H1 (cell line): ENCODE results near the gene PLA2G15. TPM values are rescaled to one million over a fixed set of nuclear protein-coding genes. Genes with fewer than 3 reads are reported as not detected.

Experiments used
- CTCF ChIA-PET: fragments of 300-600 bp; sonication (Branson Sonifier 250); formaldehyde crosslinking; loops from one replicate; lab custom pipeline; 2021; ENCODE audit not compliant: partially characterized antibody; lab: Charles Lee
- POLR2A ChIA-PET: fragments of 300-600 bp; sonication (Branson Sonifier 250); formaldehyde crosslinking; loops from one replicate; lab custom pipeline; 2021; ENCODE audit warnings: inconsistent platforms; ENCODE audit not compliant: partially characterized antibody; lab: Charles Lee
- DNase-seq, 2 experiments: peaks; one replicate each; pipeline versions ENCODE4 v3.0.0 to v3.0.0-alpha.2; 2010 to 2022; ENCODE audit warnings: low spot score in 2 of 2, low read depth in 1 of 2, mixed read lengths in 1 of 2
- FAIRE-seq: peaks from 2 replicates; lab custom pipeline; 2011; peaks lifted over from hg19 to GRCh38; lab: Jason Lieb, UNC
- H2AFZ ChIP-seq: 2 replicates; pipeline ENCODE4 v1.8.1; 2012; ENCODE audit warnings: low read length, inconsistent platforms
- H2AK5ac ChIP-seq: 2 replicates; pipeline ENCODE4 v1.6.1; 2013; ENCODE audit warnings: low read depth, low read length
- H2BK120ac ChIP-seq: replicated peaks from 2 replicates; pipeline ENCODE3; 2013; ENCODE audit warnings: low read depth, low read length, inconsistent platforms
- H2BK12ac ChIP-seq: 2 replicates; pipeline ENCODE4 v1.6.1; 2013; ENCODE audit warnings: low read depth, low read length
- H2BK15ac ChIP-seq: 2 replicates; pipeline ENCODE4 v1.6.1; 2013; ENCODE audit warnings: low read length
- H2BK20ac ChIP-seq: 2 replicates; pipeline ENCODE4 v1.6.1; 2013; ENCODE audit warnings: low read length
- H2BK5ac ChIP-seq: 2 replicates; pipeline ENCODE4 v1.6.1; 2013; ENCODE audit warnings: low read depth, low read length
- H3K14ac ChIP-seq: 2 replicates; pipeline ENCODE4 v1.6.1; 2013; ENCODE audit warnings: inconsistent platforms; ENCODE audit not compliant: insufficient read length
- H3K18ac ChIP-seq: 2 replicates; pipeline ENCODE4 v1.6.1; 2013; ENCODE audit warnings: low read length; ENCODE audit errors: extremely low read depth
- H3K23ac ChIP-seq: 2 replicates; pipeline ENCODE4 v1.6.1; 2013; ENCODE audit warnings: inconsistent platforms; ENCODE audit not compliant: insufficient read length
- H3K23me2 ChIP-seq: 2 replicates; pipeline ENCODE4 v1.6.1; 2013; ENCODE audit warnings: low read depth, low read length
- H3K27ac ChIP-seq: 2 replicates; pipeline ENCODE4 v1.6.1; 2011; ENCODE audit warnings: low read depth, low read length, inconsistent platforms
- H3K27me3 ChIP-seq, 4 experiments: replicated peaks in 1 of 4; 1 replicate in 1 of 4; 2 replicates in 3 of 4; pipeline versions ENCODE4 v1.6.1 to v1.8.1; 2011 to 2013; ENCODE audit warnings: low read length in 3 of 4, mild to moderate bottlenecking in 3 of 4, inconsistent platforms in 2 of 4, mixed read lengths in 2 of 4, moderate library complexity in 1 of 4; ENCODE audit not compliant: control insufficient read depth in 3 of 4, insufficient read depth in 3 of 4; ENCODE audit errors: extremely low read depth in 1 of 4
- H3K36me3 ChIP-seq, 4 experiments: 2 replicates each; pipeline versions ENCODE4 v1.6.1 to v1.8.1; 2011 to 2013; ENCODE audit warnings: mild to moderate bottlenecking in 4 of 4, low read length in 3 of 4, moderate library complexity in 2 of 4, control low read depth in 1 of 4, inconsistent platforms in 1 of 4; ENCODE audit not compliant: insufficient read depth in 4 of 4, control insufficient read depth in 2 of 4
- H3K4ac ChIP-seq: replicated peaks from 2 replicates; pipeline ENCODE3; 2013; ENCODE audit warnings: low read length, low read depth, mixed read lengths, inconsistent platforms; ENCODE audit not compliant: insufficient read length
- H3K4me1 ChIP-seq, 4 experiments: replicated peaks in 1 of 4; 1 replicate in 1 of 4; 2 replicates in 3 of 4; pipeline versions ENCODE4 v1.6.1 to v1.8.1; 2011 to 2013; ENCODE audit warnings: low read length in 3 of 4, inconsistent platforms in 2 of 4, mixed read lengths in 1 of 4; ENCODE audit not compliant: insufficient read depth in 4 of 4, control insufficient read depth in 3 of 4
- H3K4me2 ChIP-seq, 2 experiments: 2 replicates each; pipeline versions ENCODE4 v1.6.1 to v1.8.1; 2011 to 2013; ENCODE audit warnings: low read depth in 2 of 2, low read length in 2 of 2, control low read depth in 1 of 2, inconsistent platforms in 1 of 2, mild to moderate bottlenecking in 1 of 2; ENCODE audit not compliant: insufficient read depth in 1 of 2
- H3K4me3 ChIP-seq, 4 experiments: fragments of 200-600, 300-600 bp in 1 of 4; sonication (generic), shearing (Covaris generic), sonication (Bioruptor Twin) in 1 of 4; 2 replicates each; pipeline versions ENCODE4 v1.5.1 to v1.8.1; 2011 to 2016; ENCODE audit warnings: low read length in 4 of 4, low read depth in 3 of 4, control low read depth in 2 of 4, inconsistent platforms in 2 of 4, mild to moderate bottlenecking in 2 of 4, mixed read lengths in 1 of 4, moderate library complexity in 1 of 4; ENCODE audit not compliant: insufficient read depth in 2 of 4; ENCODE audit errors: extremely low read depth in 1 of 4
- H3K56ac ChIP-seq: replicated peaks from 2 replicates; pipeline ENCODE3; 2013; ENCODE audit warnings: low read depth, mild to moderate bottlenecking, mixed read lengths, low read length, inconsistent platforms; ENCODE audit not compliant: insufficient read length
- H3K79me1 ChIP-seq: 2 replicates; pipeline ENCODE4 v1.6.1; 2013; ENCODE audit warnings: low read depth, low read length, control low read depth
- H3K79me2 ChIP-seq, 2 experiments: 2 replicates each; pipeline versions ENCODE4 v1.6.1 to v1.8.1; 2012 to 2013; ENCODE audit warnings: low read length in 2 of 2, mild to moderate bottlenecking in 2 of 2, inconsistent platforms in 1 of 2; ENCODE audit not compliant: insufficient read depth in 2 of 2, control insufficient read depth in 1 of 2
- H3K9ac ChIP-seq, 4 experiments: replicated peaks in 1 of 4; 1 replicate in 1 of 4; 2 replicates in 3 of 4; pipeline versions ENCODE4 v1.6.1 to v1.8.1; 2011 to 2013; ENCODE audit warnings: low read depth in 3 of 4, low read length in 3 of 4, control low read depth in 2 of 4, mild to moderate bottlenecking in 2 of 4, moderate library complexity in 2 of 4, inconsistent platforms in 1 of 4; ENCODE audit errors: extremely low read depth in 1 of 4
- H3K9me3 ChIP-seq, 2 experiments: 2 replicates each; pipeline versions ENCODE4 v1.6.1 to v1.8.1; 2012 to 2013; ENCODE audit warnings: mild to moderate bottlenecking in 2 of 2, moderate library complexity in 2 of 2, control low read depth in 1 of 2, inconsistent platforms in 1 of 2, low read depth in 1 of 2, low read length in 1 of 2, mixed read lengths in 1 of 2; ENCODE audit not compliant: insufficient read depth in 2 of 2
- H4K20me1 ChIP-seq, 2 experiments: replicated peaks in 1 of 2; 2 replicates each; pipeline versions ENCODE3 to v1.8.1; 2011 to 2013; ENCODE audit warnings: inconsistent platforms in 2 of 2, low read length in 2 of 2, mild to moderate bottlenecking in 1 of 2; ENCODE audit not compliant: insufficient read depth in 2 of 2, control insufficient read depth in 1 of 2
- H4K5ac ChIP-seq: 2 replicates; pipeline ENCODE4 v1.6.1; 2013; ENCODE audit warnings: low read length, low read depth, mixed read lengths, inconsistent platforms; ENCODE audit not compliant: insufficient read length
- H4K8ac ChIP-seq: 2 replicates; pipeline ENCODE4 v1.8.0; 2013; ENCODE audit warnings: mild to moderate bottlenecking, moderate library complexity, low read length, inconsistent platforms; ENCODE audit not compliant: insufficient read depth; ENCODE audit errors: extremely low read depth
- H4K91ac ChIP-seq: replicated peaks from 2 replicates; pipeline ENCODE3; 2013; ENCODE audit warnings: low read length, mixed read lengths, inconsistent platforms; ENCODE audit not compliant: insufficient read length
- EGR1 ChIP-seq: IDR thresholded peaks from 2 replicates; pipeline ENCODE4 v1.6.1; 2011; ENCODE audit warnings: low read depth, low read length, borderline replicate concordance
- KDM1A ChIP-seq: fragments of 200-600, 300-600 bp; sonication (generic); IDR thresholded peaks from 2 replicates; pipeline ENCODE4 v1.7.1; 2016; ENCODE audit warnings: mild to moderate bottlenecking, low read length, borderline replicate concordance
- KDM5A ChIP-seq: fragments of 200-600 bp; IDR thresholded peaks from 2 replicates; pipeline ENCODE4 v1.7.1; 2012; ENCODE audit warnings: mild to moderate bottlenecking, low read length, inconsistent platforms, mixed read lengths
- PHF8 ChIP-seq: fragments of 200-600 bp; sonication (generic); conservative IDR thresholded peaks from 2 replicates; pipeline ENCODE4 v1.7.1; 2012; ENCODE audit warnings: low read depth, mild to moderate bottlenecking, inconsistent platforms, low read length, moderate library complexity
- SP1 ChIP-seq: IDR thresholded peaks from 2 replicates; pipeline ENCODE4 v1.6.1; 2011; ENCODE audit warnings: low read depth, low read length
- WGBS, 2 experiments: shearing (Covaris generic) in 1 of 2; methylation state at CpG; one replicate each; pipeline versions ENCODE4 v1.1.6 to v1.1.7; 2013 to 2015; ENCODE audit warnings: low lambda C conversion rate in 2 of 2, mixed read lengths in 2 of 2, inconsistent platforms in 1 of 2, low coverage in 1 of 2, missing lambda C conversion rate in 1 of 2; ENCODE audit not compliant: insufficient replicate concordance in 2 of 2, insufficient coverage in 1 of 2, insufficient read length in 1 of 2; ENCODE audit errors: extremely low coverage in 1 of 2, missing lambda C conversion rate in 1 of 2; 5-methylcytosine and 5-hydroxymethylcytosine counted together
- polyA plus RNA-seq, 7 experiments: library from polyadenylated mRNA; depleted of rRNA in 3 of 7; stranded (reverse) in 5 of 7; unstranded in 2 of 7; fragments of >200 nt in 5 of 7; fragments of 200-250 nt in 2 of 7; gene quantifications; 1 replicate in 5 of 7; 2 replicates in 1 of 7; 4 replicates in 1 of 7; pipeline versions ENCODE4 v1.2.1 to v1.2.3, GENCODE V29; 2011 to 2013; ENCODE audit warnings: missing spikeins in 2 of 7, mixed read lengths in 2 of 7
- total RNA-seq: library from RNA; stranded (reverse); fragmentation: NEBNext Ultra II Directional; extraction: Animal tissue kit (Norgen Biotek cat#: 25700); gene quantifications from 2 replicates; pipeline ENCODE4 v1.2.1, GENCODE V29; 2021
- TF ChIP-seq, protein P1 (sequence below), 3 experiments: IDR thresholded peaks; 1 replicate in 2 of 3; 2 replicates in 1 of 3; pipeline versions ENCODE4 v1.5.1 to v1.6.1; 2011; ENCODE audit warnings: low read length in 3 of 3, mild to moderate bottlenecking in 3 of 3, inconsistent platforms in 2 of 3, low read depth in 1 of 3, moderate library complexity in 1 of 3; ENCODE audit not compliant: insufficient read depth in 1 of 3; ENCODE audit errors: control extremely low read depth in 1 of 3
- TF ChIP-seq, protein P2 (sequence below): IDR thresholded peaks from 2 replicates; pipeline ENCODE4 v1.6.1; 2012; ENCODE audit warnings: inconsistent platforms

The PLA2G15 gene
- total and polyA plus RNA-seq, 2 of the 8 experiments (the other 6 are each of a cell fraction or from before 2014, with no cell fraction given), result 11.2 to 12.0 TPM

DNA sequence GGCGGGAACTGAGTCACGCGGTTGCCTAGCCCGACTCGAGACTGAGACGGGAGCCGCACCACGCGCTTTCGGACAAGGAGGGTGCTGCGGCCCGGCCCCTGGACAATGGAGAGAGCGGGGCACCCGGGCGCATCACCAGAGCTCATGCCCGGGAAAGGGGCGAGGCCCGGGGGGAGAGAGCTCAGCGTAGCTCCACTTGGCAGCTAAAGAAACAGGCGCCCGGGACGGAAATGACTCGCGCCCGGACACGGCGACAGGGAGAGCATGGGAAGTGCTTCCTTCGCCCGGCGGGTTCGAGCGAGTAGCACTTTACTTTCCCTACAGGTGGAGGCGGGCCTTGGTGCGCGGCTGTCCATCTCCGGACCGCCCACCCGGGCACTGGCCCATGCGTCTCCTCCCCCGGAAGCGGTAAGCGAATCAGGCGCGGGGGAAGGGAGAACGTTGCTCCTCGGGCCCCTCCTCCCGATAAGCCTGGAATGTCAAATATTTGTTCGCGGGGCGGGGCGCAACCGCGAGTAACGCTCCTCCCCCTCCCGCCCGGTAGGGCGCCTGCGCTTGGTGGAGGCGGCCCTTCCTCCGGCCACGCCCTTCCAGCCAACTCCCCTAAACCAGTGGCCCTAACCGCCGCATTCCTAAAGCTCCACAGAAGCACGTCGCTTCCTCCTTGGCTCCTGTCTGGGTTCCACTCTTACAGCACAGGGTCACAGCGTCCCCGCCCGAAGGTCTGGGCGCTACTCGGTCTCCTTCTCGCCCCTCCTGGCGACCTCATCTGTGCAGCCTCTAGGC lies 7.7 kb upstream of the PLA2G15 start:
- Histone ChIP-seq H3K27me3 (no peaks in the 10 kb centered on the region), H2BK15ac (peak overlapping the region; percentile 98; the same call in 1 of the 2 replicates), H3K18ac (peak overlapping the region; percentile 96), H3K4ac (peak overlapping the region; percentile 36), H3K79me2 (peaks cover 5 to 19% of the 10 kb centered on the region in 2 experiments), H3K23me2 (peaks cover 22% of the 10 kb centered on the region), H3K9me3 (no peaks in the 10 kb centered on the region), H3K4me1 (peaks cover 0 to 28% (median 20%) of the 10 kb centered on the region in 4 experiments; a peak in 5 of 7 replicates), H3K27ac (peak overlapping the region; percentile 84), H3K9ac (peak overlapping the region; percentile 38 to 90 (median 77)), H4K5ac (peak overlapping the region; percentile 84), H2BK120ac (peak overlapping the region; percentile 66), H4K91ac (peak overlapping the region; percentile 94), H3K56ac (peak overlapping the region; percentile 9), H3K4me2 (peak overlapping the region; percentile 99), H3K36me3 (peaks cover 0 to 4% (median 1%) of the 10 kb centered on the region in 4 experiments; a peak in 4 of 8 replicates), H3K4me3 (peak overlapping the region; percentile 59 to 85 (median 82)), H3K23ac (no peak overlapping the region), H2BK12ac (peak overlapping the region; percentile 97), H2BK5ac (peak overlapping the region; percentile 93), H4K20me1 (peaks cover 15 to 20% of the 10 kb centered on the region in 2 experiments), H3K14ac (no peak overlapping the region), H2AK5ac (peak overlapping the region; percentile 76; the same call in 1 of the 2 replicates), H4K8ac (peak overlapping the region; percentile 72), H2BK20ac (no peak overlapping the region), H3K79me1 (peaks cover 5% of the 10 kb centered on the region; the same call in 1 of the 2 replicates), H2AFZ (no peak overlapping the region)
- ChIA-PET POLR2A (interaction anchor here (0.6 to 5.9 kb wide), 26 partner anchors 8 to 421 kb away, joined by 3 to 61 read pairs (median 4); partner anchors contain the start of genes NFATC3, PLA2G15, PRMT7 and PSMB10), CTCF (interaction anchor here (0.6 to 4.0 kb wide), 5 partner anchors 25 to 154 kb away, joined by 3 to 23 read pairs (median 10); partner anchors contain the start of gene SLC7A6)
- FAIRE-seq (peak; percentile 81), DNase-seq (peak; percentile 97 to 99)
- 1% methylated on average over 57 of the region's 72 CpGs; no CpG with 5 or more reads in 1 of the 2 experiments for WGBS, 2 experiments
- TF ChIP-seq, protein P1, sequence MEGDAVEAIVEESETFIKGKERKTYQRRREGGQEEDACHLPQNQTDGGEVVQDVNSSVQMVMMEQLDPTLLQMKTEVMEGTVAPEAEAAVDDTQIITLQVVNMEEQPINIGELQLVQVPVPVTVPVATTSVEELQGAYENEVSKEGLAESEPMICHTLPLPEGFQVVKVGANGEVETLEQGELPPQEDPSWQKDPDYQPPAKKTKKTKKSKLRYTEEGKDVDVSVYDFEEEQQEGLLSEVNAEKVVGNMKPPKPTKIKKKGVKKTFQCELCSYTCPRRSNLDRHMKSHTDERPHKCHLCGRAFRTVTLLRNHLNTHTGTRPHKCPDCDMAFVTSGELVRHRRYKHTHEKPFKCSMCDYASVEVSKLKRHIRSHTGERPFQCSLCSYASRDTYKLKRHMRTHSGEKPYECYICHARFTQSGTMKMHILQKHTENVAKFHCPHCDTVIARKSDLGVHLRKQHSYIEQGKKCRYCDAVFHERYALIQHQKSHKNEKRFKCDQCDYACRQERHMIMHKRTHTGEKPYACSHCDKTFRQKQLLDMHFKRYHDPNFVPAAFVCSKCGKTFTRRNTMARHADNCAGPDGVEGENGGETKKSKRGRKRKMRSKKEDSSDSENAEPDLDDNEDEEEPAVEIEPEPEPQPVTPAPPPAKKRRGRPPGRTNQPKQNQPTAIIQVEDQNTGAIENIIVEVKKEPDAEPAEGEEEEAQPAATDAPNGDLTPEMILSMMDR (IDR thresholded peaks at IDR 0.05; ENCODE audit: control extremely low read depth in 1 of 3, insufficient read depth in 1 of 3, low read depth in 1 of 3, low read length in 3 of 3), result no peak
- peak; percentile 6; the same call in 1 of the 2 replicates for TF ChIP-seq EGR1
- TF ChIP-seq SP1, result peak; percentile 89
- TF ChIP-seq KDM5A, result no peak
- TF ChIP-seq, protein P2, sequence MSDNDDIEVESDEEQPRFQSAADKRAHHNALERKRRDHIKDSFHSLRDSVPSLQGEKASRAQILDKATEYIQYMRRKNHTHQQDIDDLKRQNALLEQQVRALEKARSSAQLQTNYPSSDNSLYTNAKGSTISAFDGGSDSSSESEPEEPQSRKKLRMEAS, result 0 out of 2 replicates have a peak, but pooled peaks have one; percentile 36
- TF ChIP-seq PHF8, result peak; percentile 45
- no peak for TF ChIP-seq KDM1A
